ENCODE data around the gene UGT2B10.
"Not testable (repeated sequence)": the region's sequence is repeated elsewhere in the genome, so short reads cannot be mapped to it uniquely, and the experiment has no call there.

The UGT2B10 gene

GRCh38 chr4:68815617-68816409 lies at the start of gene UGT2B10:
UGT2B10 (plus strand) TSS chr4:68815994; CDS start chr4:68816020, 26 bp downstream.
- DNase-seq (ENCODE audit: low read depth), result not testable (repeated sequence)

- DNase-seq (ENCODE audit: low read depth), result not testable (repeated sequence)
Observed at GRCh38 chr4:68771836-68772235, 44.0 kb upstream of the UGT2B10 start.

- DNase-seq (ENCODE audit: low read depth), result no peak
Observed at GRCh38 chr4:68773699-68774098, 42.1 kb upstream of the UGT2B10 start.

- no peak for DNase-seq (ENCODE audit: low read depth)
Observed at GRCh38 chr4:68780232-68780631, 35.6 kb upstream of the UGT2B10 start.

GRCh38 chr4:68797048-68797447 lies 18.7 kb upstream of the UGT2B10 start:
- DNase-seq (ENCODE audit: low read depth), result no peak

GRCh38 chr4:68797618-68798017 lies 18.2 kb upstream of the UGT2B10 start:
- no peak for DNase-seq (ENCODE audit: low read depth)

- DNase-seq (ENCODE audit: low read depth), result no peak
Observed at GRCh38 chr4:68803013-68803412, 12.8 kb upstream of the UGT2B10 start.

GRCh38 chr4:68808060-68808459 lies 7.7 kb upstream of the UGT2B10 start:
- no peak for DNase-seq (ENCODE audit: low read depth)

- no peak for DNase-seq (ENCODE audit: low read depth)
Observed at GRCh38 chr4:68810919-68811318, 4.9 kb upstream of the UGT2B10 start.

GRCh38 chr4:68816410-68817265 lies 844 bp downstream of the UGT2B10 start:
- DNase-seq (ENCODE audit: low read depth), result not testable (repeated sequence)

- no peak for DNase-seq (ENCODE audit: low read depth)
Observed at GRCh38 chr4:68817386-68817785, 1.6 kb downstream of the UGT2B10 start.

GRCh38 chr4:68818030-68818462 lies 2.3 kb downstream of the UGT2B10 start:
- not testable (repeated sequence) for DNase-seq (ENCODE audit: low read depth)

- no peak for DNase-seq (ENCODE audit: low read depth)
Observed at GRCh38 chr4:68831642-68832041, 15.8 kb downstream of the UGT2B10 start.

- no peak for DNase-seq (ENCODE audit: low read depth)
Observed at GRCh38 chr4:68850293-68850692, 34.5 kb downstream of the UGT2B10 start.

GRCh38 chr4:68855771-68856170 lies 40.0 kb downstream of the UGT2B10 start:
- no peak for DNase-seq (ENCODE audit: low read depth)

GRCh38 chr4:68858039-68858438 lies 42.2 kb downstream of the UGT2B10 start:
- no peak for DNase-seq (ENCODE audit: low read depth)

GRCh38 chr4:68859655-68860054 lies 43.9 kb downstream of the UGT2B10 start:
- no peak for DNase-seq (ENCODE audit: low read depth)

GRCh38 chr4:68861057-68861456 lies 45.3 kb downstream of the UGT2B10 start:
- no peak for DNase-seq (ENCODE audit: low read depth)

GRCh38 chr4:68864438-68865187 lies 48.8 kb downstream of the UGT2B10 start:
- DNase-seq (ENCODE audit: low read depth), result no peak

- DNase-seq (ENCODE audit: low read depth), result no peak
Observed at GRCh38 chr4:68865188-68865638, 49.4 kb downstream of the UGT2B10 start.

- no peak for DNase-seq (ENCODE audit: low read depth)
Observed at GRCh38 chr4:68865760-68866159, 50.0 kb downstream of the UGT2B10 start.

GRCh38 chr4:68869274-68869773 lies 53.5 kb downstream of the UGT2B10 start:
- no peak for DNase-seq (ENCODE audit: low read depth)
